HPDE6-E6E7 (cell line): ENCODE data around the gene MAP6D1.
"Not testable (repeated sequence)": the region's sequence is repeated elsewhere in the genome, so short reads cannot be mapped to it uniquely, and the experiment has no call there.

Source experiments
- DNase-seq: peaks from one replicate; pipeline ENCODE4 v3.0.0; 2011; ENCODE audit warnings: missing footprints; ENCODE audit errors: extremely low spot score

The MAP6D1 gene

GRCh38 chr3:183799461-183799860 lies 25.9 kb downstream of the MAP6D1 start:
- no peak for DNase-seq

DNA sequence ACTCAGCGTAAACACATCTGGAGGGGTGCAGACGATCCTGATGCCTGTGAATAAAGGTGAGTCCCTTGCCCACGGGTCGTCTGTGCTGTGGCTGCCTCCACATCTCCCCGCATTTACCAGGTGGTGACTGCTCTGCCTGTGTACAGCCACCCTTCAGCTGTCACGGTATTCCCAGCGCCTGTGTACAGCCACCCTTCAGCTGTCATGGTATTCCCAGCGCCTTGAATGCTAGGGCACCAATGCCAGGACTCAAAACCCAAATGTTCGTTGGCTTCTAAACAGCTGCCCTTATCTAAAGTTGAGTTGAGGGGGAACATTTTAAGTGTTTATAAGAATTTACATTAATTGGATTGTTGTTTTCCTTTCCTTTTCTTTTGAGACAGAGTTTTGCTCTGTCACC lies 27.4 kb downstream of the MAP6D1 start:
- DNase-seq = no peak

GRCh38 chr3:183796372-183796771 lies 29.0 kb downstream of the MAP6D1 start:
- DNase-seq = no peak

DNA sequence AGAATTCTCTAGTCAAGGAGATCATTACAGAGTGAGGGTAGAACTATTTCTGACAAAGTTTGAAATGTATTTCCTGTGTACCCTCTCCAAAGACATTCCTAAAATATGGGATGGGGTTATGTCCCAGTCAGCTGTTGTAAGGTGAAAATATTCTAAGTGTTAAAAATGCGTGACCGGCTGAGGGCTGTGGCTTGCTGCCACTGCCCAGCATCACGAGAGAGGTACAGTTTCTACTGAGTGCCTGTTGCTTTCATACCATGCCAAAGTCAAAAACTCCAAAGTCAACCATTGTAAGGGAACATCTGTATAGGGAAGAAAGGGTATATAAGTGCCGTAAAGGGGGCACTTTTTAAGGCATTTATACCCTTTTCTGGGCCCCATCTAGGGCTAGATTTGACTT lies 30.9 kb downstream of the MAP6D1 start:
- DNase-seq = no peak

- no peak for DNase-seq
Measured at GRCh38 chr3:183792976-183793375, 32.4 kb downstream of the MAP6D1 start.

GRCh38 chr3:183790700-183791099 lies 34.7 kb downstream of the MAP6D1 start:
- no peak for DNase-seq

DNA sequence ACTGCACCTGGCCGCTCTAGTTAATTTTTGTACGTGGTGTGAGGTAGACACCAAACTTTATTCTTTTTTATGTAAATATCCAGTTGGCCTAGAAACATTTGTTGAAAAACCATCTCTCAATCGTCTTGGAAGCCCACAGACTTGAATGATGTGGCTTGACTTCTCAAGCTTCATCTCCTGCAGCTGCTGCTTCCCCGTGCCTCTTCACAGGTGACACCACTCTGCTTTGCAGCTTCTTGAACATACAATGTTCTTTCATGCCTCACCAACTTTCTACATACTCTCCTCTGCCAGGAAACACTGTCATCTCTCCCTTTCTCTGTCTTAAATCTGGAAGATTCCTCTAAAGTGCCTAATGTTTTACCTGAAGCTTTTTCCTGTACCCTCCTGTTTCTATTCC lies 35.6 kb downstream of the MAP6D1 start:
- no peak for DNase-seq

DNA sequence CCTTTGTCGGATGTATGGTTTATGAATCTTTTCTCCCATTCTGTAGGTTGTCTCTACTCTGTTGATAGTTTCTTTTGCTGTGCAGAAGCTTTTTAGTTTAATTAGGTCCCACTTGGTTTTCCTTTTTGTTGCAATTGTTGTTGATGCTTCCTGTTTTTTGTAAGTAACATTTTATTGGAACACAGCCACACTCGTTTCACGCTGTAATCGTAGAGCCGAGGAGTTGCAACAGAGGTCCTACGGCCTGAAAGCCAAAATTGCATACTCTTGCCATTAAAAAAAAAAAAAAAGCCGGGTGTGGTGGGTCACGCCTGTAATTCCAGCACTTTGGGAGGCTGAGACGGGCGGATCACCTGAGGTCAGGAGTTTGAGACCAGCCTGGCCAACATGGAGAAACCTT lies 40.9 kb downstream of the MAP6D1 start:
- DNase-seq = not testable (repeated sequence)

DNA sequence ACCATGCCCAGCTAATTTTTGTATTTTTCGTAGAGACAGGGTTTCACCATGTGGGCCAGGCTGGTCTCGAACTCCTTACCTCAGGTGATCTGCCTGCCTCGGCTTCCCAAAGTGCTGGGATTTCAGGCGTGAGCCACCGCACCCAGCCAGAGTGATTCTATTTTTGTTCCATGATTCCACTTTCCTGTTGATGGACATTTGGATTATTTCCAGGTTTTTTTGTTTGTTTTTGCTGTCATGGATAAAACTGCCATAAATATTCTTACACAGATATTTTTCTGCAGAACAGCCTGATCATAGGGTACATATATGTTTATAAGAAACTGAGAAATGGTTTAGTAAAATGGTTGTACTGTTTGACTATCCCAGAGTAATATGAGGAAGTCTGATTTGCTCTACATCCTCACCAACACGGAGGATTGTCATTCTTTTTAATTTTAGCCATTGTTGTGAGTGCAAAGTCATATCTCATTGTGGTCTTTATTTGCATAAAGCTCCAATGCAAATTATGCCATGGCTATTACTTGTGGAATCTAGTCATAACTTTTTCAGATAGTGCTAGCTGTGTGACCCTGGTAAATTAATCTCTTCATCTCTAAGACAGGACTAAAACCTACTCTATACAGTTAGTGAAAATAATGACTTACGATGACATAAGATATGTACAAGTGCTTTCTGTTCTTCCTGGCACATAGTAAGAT lies 42.7 kb downstream of the MAP6D1 start:
- no peak for DNase-seq

- no peak for DNase-seq
Measured at GRCh38 chr3:183781246-183781645, 44.1 kb downstream of the MAP6D1 start.

DNA sequence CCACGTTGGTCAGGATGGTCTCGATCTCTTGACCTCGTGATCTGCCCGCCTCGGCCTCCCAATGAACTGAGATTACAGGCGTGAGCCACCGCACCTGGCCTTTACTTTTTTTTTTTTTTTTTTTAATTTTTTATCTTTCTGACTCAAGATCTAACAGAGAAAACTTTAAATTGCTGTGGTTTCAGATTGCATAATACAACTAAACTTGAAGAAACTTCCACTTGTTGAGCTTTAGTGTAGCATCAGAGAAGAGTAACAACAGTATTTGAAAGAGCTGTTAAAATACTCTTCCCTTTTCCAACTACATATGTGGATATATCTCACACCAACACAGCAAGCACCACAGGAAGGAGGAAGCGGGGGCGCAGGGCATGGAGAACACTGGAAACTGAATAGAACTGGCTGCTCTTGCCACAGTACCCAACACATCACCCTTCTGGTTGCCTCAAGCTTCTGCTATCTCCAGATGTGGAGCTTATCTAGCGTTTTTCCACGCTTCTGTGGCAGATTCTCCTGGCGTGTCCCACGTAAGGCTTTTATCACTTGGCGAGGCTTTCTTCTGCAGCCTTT lies 45.4 kb downstream of the MAP6D1 start:
- DNase-seq = no peak

GRCh38 chr3:183777016-183777618 lies 48.3 kb downstream of the MAP6D1 start:
- DNase-seq = no peak

- not testable (repeated sequence) for DNase-seq
Measured at GRCh38 chr3:183776451-183776850, 48.9 kb downstream of the MAP6D1 start.

DNA sequence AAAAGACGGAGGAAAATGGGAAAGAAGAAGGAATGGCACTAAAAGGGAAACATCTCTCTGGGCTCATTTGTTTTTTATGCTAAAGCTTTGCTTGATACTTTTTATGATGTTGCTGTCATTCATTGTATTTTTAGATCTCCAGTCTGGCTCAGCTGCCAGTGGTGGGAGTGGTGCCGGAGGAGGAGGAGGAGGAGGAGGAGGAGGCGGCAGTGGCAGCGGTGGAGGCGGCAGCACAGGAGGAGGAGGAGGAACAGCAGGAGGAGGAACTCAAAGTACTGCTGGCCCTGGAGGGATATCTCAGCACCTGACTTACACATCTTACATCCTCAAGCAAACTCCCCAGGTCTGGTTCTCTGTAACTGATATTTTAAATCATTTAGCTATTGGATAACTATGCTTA lies 49.6 kb downstream of the MAP6D1 start:
- DNase-seq = no peak

GRCh38 chr3:183774631-183775030 lies 50.7 kb downstream of the MAP6D1 start:
- no peak for DNase-seq

DNA sequence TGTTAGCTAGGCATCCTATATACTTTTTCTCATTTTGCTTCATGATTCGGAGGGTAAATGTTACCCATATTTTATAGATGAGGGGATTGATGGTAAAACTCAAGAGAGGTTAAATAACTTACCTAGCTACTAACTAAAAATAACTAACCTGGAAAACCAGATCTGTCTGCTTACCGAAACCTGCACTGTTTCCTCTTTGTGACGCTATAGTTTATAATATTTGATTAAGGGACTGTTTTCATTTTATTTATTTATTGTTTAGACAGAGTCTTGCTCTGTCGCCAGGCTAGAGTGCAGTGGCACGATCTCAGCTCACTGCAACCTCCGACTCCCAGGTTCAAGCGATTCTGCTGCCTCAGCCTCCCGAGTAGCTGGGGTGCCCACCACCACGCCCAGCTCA lies 55.9 kb downstream of the MAP6D1 start:
- DNase-seq = no peak

GRCh38 chr3:183768114-183768513 lies 57.3 kb downstream of the MAP6D1 start:
- DNase-seq = no peak

DNA sequence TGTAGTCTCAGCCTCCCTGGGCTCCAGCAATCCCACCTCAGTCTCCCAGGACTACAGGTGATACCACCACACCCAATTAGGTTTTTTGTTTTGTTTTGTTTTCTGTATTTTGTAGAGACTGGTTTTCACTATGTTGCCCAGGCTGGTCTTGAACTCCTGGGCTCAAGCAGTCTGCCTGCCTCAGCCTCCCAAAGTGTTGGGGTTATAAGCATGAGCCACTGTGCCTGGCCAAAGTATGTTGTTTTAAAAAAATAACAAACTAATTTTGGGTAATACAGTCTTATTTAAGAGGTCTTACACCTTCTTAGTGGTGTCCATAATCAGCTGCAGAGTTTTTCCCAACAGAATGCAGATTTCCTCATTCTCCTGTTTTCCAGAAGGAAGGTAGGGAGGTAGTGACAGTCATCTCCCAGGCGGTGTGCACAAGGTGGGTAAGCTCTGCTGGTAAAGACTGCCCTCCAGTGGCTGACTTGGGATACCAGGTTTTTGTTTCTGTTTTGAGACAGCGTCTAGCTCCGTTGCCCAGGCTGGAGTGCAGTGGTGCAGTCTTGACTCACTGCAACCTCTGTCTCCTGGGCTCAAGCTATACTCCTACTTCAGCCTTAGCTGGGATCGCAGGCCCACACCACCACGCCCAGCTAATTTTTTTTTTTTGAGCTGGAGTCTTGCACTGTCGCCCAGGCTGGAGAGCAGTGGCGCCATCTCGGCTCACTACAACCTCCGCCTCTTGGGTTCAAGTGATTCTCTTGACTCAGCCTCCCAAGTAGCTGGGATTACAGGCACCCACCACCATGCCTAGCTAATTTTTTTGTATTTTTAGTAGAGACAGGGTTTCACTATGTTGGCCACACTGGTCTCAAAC lies 58.4 kb downstream of the MAP6D1 start:
- peak; percentile 73 for DNase-seq

DNA sequence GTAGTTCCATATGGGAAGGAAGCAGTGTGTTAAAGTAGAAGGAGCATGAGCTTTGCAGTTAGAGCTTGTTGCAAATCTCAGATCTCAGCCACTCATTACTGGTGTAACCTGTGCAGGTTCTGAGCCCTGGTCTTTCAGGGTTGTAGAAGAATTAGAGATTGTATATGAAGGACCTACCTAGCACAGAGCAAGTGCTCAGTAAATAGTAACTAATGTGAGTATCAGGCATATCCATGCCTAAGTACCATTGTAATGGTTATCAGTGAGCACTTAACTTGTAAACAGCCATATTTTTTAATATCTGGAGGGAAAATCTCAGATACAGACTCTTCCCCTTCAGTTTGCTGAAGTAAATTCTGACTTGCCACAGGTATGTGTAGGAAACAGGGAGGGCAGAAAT lies 59.3 kb downstream of the MAP6D1 start:
- no peak for DNase-seq
